PC-9 (cell line): Measurements from ENCODE around the gene SLCO2A1. TPM values are rescaled to one million over a fixed set of nuclear protein-coding genes. Genes with fewer than 3 reads are reported as not detected.

Experiments used
- BruUV-seq: library from RNA; stranded (reverse); fragments of 400-500 nt; replicated peaks from 2 replicates; lab custom pipeline; 2021; lab: Mats Ljungman, UMichigan
- CTCF ChIA-PET: fragments of 300-600 bp; sonication (Branson Sonifier 250); formaldehyde crosslinking; loops from one replicate; lab custom pipeline; 2022; ENCODE audit warnings: antibody characterized with exemption; lab: Charles Lee
- POLR2A ChIA-PET: fragments of 300-600 bp; sonication (Branson Sonifier 250); formaldehyde crosslinking; loops from one replicate; lab custom pipeline; 2022; ENCODE audit warnings: antibody characterized with exemption; ENCODE audit not compliant: unreplicated experiment; lab: Charles Lee
- DNase-seq, 2 experiments: peaks; one replicate each; pipeline versions ENCODE4 v3.0.0 to v3.0.0-alpha.2; 2015 to 2022; ENCODE audit warnings: mixed read lengths in 1 of 2
- H2AFZ ChIP-seq: fragments of 200-600 bp; sonication (generic); 2 replicates; pipeline ENCODE4 v1.8.1; 2017; ENCODE audit warnings: antibody characterized with exemption
- H3F3A ChIP-seq: fragments of 200-600 bp; sonication (generic); 2 replicates; pipeline ENCODE4 v1.8.1; 2017; ENCODE audit warnings: antibody characterized with exemption, mild to moderate bottlenecking, low read depth; ENCODE audit not compliant: insufficient read depth
- H3K27ac ChIP-seq: fragments of 200-600 bp; sonication (generic); 2 replicates; pipeline ENCODE4 v1.6.1; 2016; ENCODE audit warnings: mixed run types
- H3K27me3 ChIP-seq: fragments of 200-600 bp; sonication (generic); 2 replicates; pipeline ENCODE4 v1.6.1; 2016; ENCODE audit warnings: low read depth, mixed run types; ENCODE audit not compliant: insufficient read depth
- H3K36me3 ChIP-seq: fragments of 200-600 bp; sonication (generic); 2 replicates; pipeline ENCODE4 v1.6.1; 2016; ENCODE audit warnings: low read depth, mixed run types
- H3K4me1 ChIP-seq: fragments of 200-600 bp; sonication (generic); replicated peaks from 2 replicates; pipeline ENCODE4 v1.6.1; 2016; ENCODE audit warnings: mixed run types; ENCODE audit not compliant: insufficient read depth
- H3K4me2 ChIP-seq: fragments of 200-600 bp; sonication (generic); 2 replicates; pipeline ENCODE4 v1.6.1; 2017; ENCODE audit warnings: mixed run types
- H3K4me3 ChIP-seq: fragments of 200-600 bp; sonication (generic); 2 replicates; pipeline ENCODE4 v1.6.1; 2016; ENCODE audit warnings: mixed run types
- H3K79me2 ChIP-seq: fragments of 200-600 bp; sonication (generic); 2 replicates; pipeline ENCODE4 v1.6.1; 2017; ENCODE audit warnings: low read depth, mixed run types
- H3K9me2 ChIP-seq: fragments of 200-600 bp; sonication (generic); 2 replicates; pipeline ENCODE4 v1.8.1; 2017; ENCODE audit warnings: mild to moderate bottlenecking; ENCODE audit not compliant: insufficient read depth
- H3K9me3 ChIP-seq: fragments of 200-600 bp; sonication (generic); 2 replicates; pipeline ENCODE4 v1.8.1; 2016; ENCODE audit warnings: low read depth; ENCODE audit not compliant: insufficient read depth
- H4K20me1 ChIP-seq: fragments of 200-600 bp; sonication (generic); 2 replicates; pipeline ENCODE4 v1.8.1; 2017; ENCODE audit not compliant: insufficient read depth
- EZH2 ChIP-seq: fragments of 200-600 bp; sonication (generic); IDR thresholded peaks from 2 replicates; pipeline ENCODE4 v1.8.0; 2017; ENCODE audit warnings: antibody characterized with exemption, low read depth
- intact Hi-C: fragments of 100-400 bp; cut with micrococcal nuclease; formaldehyde crosslinking; loops from one replicate; pipeline ENCODE4 v1.10.0; 2022; ENCODE audit not compliant: unreplicated experiment
- total RNA-seq: library from RNA; stranded (reverse); gene quantifications from 2 replicates; pipeline ENCODE4 v1.2.3, GENCODE V29; 2021
- TF ChIP-seq, protein P1 (sequence below): fragments of 200-600 bp; sonication (generic); conservative IDR thresholded peaks from 2 replicates; pipeline ENCODE4 v1.6.1; 2017; ENCODE audit warnings: mixed run types, antibody characterized with exemption, mild to moderate bottlenecking, moderate library complexity

Gene SLCO2A1
- total RNA-seq, 1 experiment from 2014 or later = 0.44 TPM

- no TSS peak for BruUV-seq
- no peaks in the 10 kb centered on the region for H3K9me3 ChIP-seq
- no peak for DNase-seq
- no peaks in the 10 kb centered on the region for H3K4me1 ChIP-seq
- H4K20me1 ChIP-seq = no peaks in the 10 kb centered on the region
- no peak overlapping the region for H3K4me2 ChIP-seq
- H3K27ac ChIP-seq = no peak overlapping the region
- H3F3A ChIP-seq = no peaks in the 10 kb centered on the region
- no peaks in the 10 kb centered on the region for H3K9me2 ChIP-seq
- TF ChIP-seq, protein P1, sequence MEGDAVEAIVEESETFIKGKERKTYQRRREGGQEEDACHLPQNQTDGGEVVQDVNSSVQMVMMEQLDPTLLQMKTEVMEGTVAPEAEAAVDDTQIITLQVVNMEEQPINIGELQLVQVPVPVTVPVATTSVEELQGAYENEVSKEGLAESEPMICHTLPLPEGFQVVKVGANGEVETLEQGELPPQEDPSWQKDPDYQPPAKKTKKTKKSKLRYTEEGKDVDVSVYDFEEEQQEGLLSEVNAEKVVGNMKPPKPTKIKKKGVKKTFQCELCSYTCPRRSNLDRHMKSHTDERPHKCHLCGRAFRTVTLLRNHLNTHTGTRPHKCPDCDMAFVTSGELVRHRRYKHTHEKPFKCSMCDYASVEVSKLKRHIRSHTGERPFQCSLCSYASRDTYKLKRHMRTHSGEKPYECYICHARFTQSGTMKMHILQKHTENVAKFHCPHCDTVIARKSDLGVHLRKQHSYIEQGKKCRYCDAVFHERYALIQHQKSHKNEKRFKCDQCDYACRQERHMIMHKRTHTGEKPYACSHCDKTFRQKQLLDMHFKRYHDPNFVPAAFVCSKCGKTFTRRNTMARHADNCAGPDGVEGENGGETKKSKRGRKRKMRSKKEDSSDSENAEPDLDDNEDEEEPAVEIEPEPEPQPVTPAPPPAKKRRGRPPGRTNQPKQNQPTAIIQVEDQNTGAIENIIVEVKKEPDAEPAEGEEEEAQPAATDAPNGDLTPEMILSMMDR = no peak
- no peak for TF ChIP-seq EZH2
- no peaks in the 10 kb centered on the region for H3K79me2 ChIP-seq
- intact Hi-C loops = no loop called here
- no peak overlapping the region for H2AFZ ChIP-seq
- H3K36me3 ChIP-seq = no peaks in the 10 kb centered on the region
- CTCF ChIA-PET = no interaction called here
- POLR2A ChIA-PET = no interaction called here
- no peaks in the 10 kb centered on the region for H3K27me3 ChIP-seq
- H3K4me3 ChIP-seq = no peak overlapping the region
Observed at GRCh38 chr3:134067531-134068161, 37.9 kb upstream of the SLCO2A1 start.

- CTCF ChIA-PET = no interaction called here
Observed at GRCh38 chr3:134066651-134067530, 37.2 kb upstream of the SLCO2A1 start.

DNA sequence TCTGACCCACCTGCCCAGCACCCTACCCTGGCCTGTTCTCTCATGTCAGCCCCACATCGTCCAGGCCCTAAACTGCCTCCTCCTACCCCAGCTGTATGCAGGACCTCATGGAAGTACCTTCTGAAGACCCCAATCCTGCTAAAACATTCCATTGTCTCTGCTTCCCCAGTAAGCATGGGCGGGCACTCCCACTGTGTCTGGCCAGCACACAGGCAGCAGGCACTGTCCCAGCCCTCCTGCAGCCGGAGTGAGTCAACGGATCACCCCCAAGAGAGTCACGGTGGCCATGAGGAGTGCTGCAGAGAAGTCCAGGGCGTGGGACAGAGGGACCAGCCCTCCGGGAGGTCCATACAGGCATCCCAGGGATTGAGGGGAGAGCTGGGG, 36.4 kb upstream of the SLCO2A1 start:
- Histone ChIP-seq H3K4me2 (no peak overlapping the region), H3F3A (no peaks in the 10 kb centered on the region), H2AFZ (no peak overlapping the region), H3K27me3 (peaks cover 7% of the 10 kb centered on the region; the same call in 1 of the 2 replicates), H3K4me1 (no peaks in the 10 kb centered on the region), H3K9me3 (no peaks in the 10 kb centered on the region), H3K9me2 (no peaks in the 10 kb centered on the region), H3K36me3 (no peaks in the 10 kb centered on the region), H3K79me2 (no peaks in the 10 kb centered on the region), H4K20me1 (no peaks in the 10 kb centered on the region), H3K4me3 (no peak overlapping the region), H3K27ac (no peak overlapping the region)
- no peak for TF ChIP-seq EZH2
- TF ChIP-seq, protein P1 = no peak
- ChIA-PET POLR2A (no interaction called here), CTCF (no interaction called here)
- no peak for DNase-seq
- no TSS peak for BruUV-seq
- intact Hi-C loops = no loop called here

More at GRCh38 chr3:134066651-134067530, 37.2 kb upstream of the SLCO2A1 start:
- no peaks in the 10 kb centered on the region for H3K4me1 ChIP-seq
- intact Hi-C loops = no loop called here
- H3F3A ChIP-seq = no peaks in the 10 kb centered on the region
- H3K4me3 ChIP-seq = no peak overlapping the region
- no peak overlapping the region for H3K27ac ChIP-seq
- POLR2A ChIA-PET = no interaction called here
- no TSS peak for BruUV-seq
- H4K20me1 ChIP-seq = no peaks in the 10 kb centered on the region
- H3K36me3 ChIP-seq = no peaks in the 10 kb centered on the region
- H2AFZ ChIP-seq = no peak overlapping the region
- no peaks in the 10 kb centered on the region for H3K79me2 ChIP-seq
- H3K9me3 ChIP-seq = no peaks in the 10 kb centered on the region
- TF ChIP-seq, protein P1 = no peak
- TF ChIP-seq EZH2 = no peak
- H3K27me3 ChIP-seq = peaks cover 6% of the 10 kb centered on the region; the same call in 1 of the 2 replicates
- no peak for DNase-seq
- H3K4me2 ChIP-seq = no peak overlapping the region
- H3K9me2 ChIP-seq = no peaks in the 10 kb centered on the region
